RKO (cell line): Measurements from ENCODE around the gene FOXL3.
"Not testable (repeated sequence)": the region's sequence is repeated elsewhere in the genome, so short reads cannot be mapped to it uniquely, and the experiment has no call there.

Source experiments
- DNase-seq: peaks from one replicate; pipeline ENCODE4 v3.0.0-alpha.2; 2016; ENCODE audit warnings: low spot score

FOXL3 gene

GRCh38 chr7:255038-255435, 34.9 kb upstream of the FOXL3 start:
- no peak for DNase-seq

GRCh38 chr7:255721-256361, 34.1 kb upstream of the FOXL3 start:
- DNase-seq: no peak

GRCh38 chr7:256461-256940, 33.5 kb upstream of the FOXL3 start:
- no peak for DNase-seq

- no peak for DNase-seq
These were observed 32.9 kb upstream of the FOXL3 start for GRCh38 chr7:256981-257646.

GRCh38 chr7:257647-257992, 32.4 kb upstream of the FOXL3 start:
- no peak for DNase-seq

GRCh38 chr7:258476-259190, 31.3 kb upstream of the FOXL3 start:
- no peak for DNase-seq

GRCh38 chr7:259191-259505, 30.8 kb upstream of the FOXL3 start:
- DNase-seq: no peak

GRCh38 chr7:259751-260405, 30.1 kb upstream of the FOXL3 start:
- no peak for DNase-seq

GRCh38 chr7:260441-261281, 29.3 kb upstream of the FOXL3 start:
- DNase-seq: no peak

GRCh38 chr7:261341-262250, 28.4 kb upstream of the FOXL3 start:
- DNase-seq: no peak

GRCh38 chr7:262251-262572, 27.8 kb upstream of the FOXL3 start:
- DNase-seq: no peak

GRCh38 chr7:262631-263311, 27.2 kb upstream of the FOXL3 start:
- not testable (repeated sequence) for DNase-seq

- DNase-seq: not testable (repeated sequence)
These were observed 26.3 kb upstream of the FOXL3 start for GRCh38 chr7:263483-264351.

- DNase-seq: no peak
These were observed 25.3 kb upstream of the FOXL3 start for GRCh38 chr7:264541-265191.

GRCh38 chr7:265192-265997, 24.6 kb upstream of the FOXL3 start:
- no peak for DNase-seq

GRCh38 chr7:265998-266850, 23.7 kb upstream of the FOXL3 start:
- DNase-seq: no peak
